H1 (cell line): ENCODE measurements around the gene ZNF746. TPM values are rescaled to one million over a fixed set of nuclear protein-coding genes. Genes with fewer than 3 reads are reported as not detected.

ENCODE experiments used
- CTCF ChIA-PET: fragments of 300-600 bp; sonication (Branson Sonifier 250); formaldehyde crosslinking; loops from one replicate; lab custom pipeline; 2021; ENCODE audit not compliant: partially characterized antibody; lab: Charles Lee
- POLR2A ChIA-PET: fragments of 300-600 bp; sonication (Branson Sonifier 250); formaldehyde crosslinking; loops from one replicate; lab custom pipeline; 2021; ENCODE audit warnings: inconsistent platforms; ENCODE audit not compliant: partially characterized antibody; lab: Charles Lee
- DNase-seq, 2 experiments: peaks; one replicate each; pipeline versions ENCODE4 v3.0.0 to v3.0.0-alpha.2; 2010 to 2022; ENCODE audit warnings: low spot score in 2 of 2, low read depth in 1 of 2, mixed read lengths in 1 of 2
- FAIRE-seq: peaks from 2 replicates; lab custom pipeline; 2011; peaks lifted over from hg19 to GRCh38; lab: Jason Lieb, UNC
- H2AFZ ChIP-seq: 2 replicates; pipeline ENCODE4 v1.8.1; 2012; ENCODE audit warnings: low read length, inconsistent platforms
- H2AK5ac ChIP-seq: 2 replicates; pipeline ENCODE4 v1.6.1; 2013; ENCODE audit warnings: low read depth, low read length
- H2BK120ac ChIP-seq: replicated peaks from 2 replicates; pipeline ENCODE3; 2013; ENCODE audit warnings: low read depth, low read length, inconsistent platforms
- H2BK12ac ChIP-seq: 2 replicates; pipeline ENCODE4 v1.6.1; 2013; ENCODE audit warnings: low read depth, low read length
- H2BK15ac ChIP-seq: 2 replicates; pipeline ENCODE4 v1.6.1; 2013; ENCODE audit warnings: low read length
- H2BK20ac ChIP-seq: 2 replicates; pipeline ENCODE4 v1.6.1; 2013; ENCODE audit warnings: low read length
- H2BK5ac ChIP-seq: 2 replicates; pipeline ENCODE4 v1.6.1; 2013; ENCODE audit warnings: low read depth, low read length
- H3K14ac ChIP-seq: 2 replicates; pipeline ENCODE4 v1.6.1; 2013; ENCODE audit warnings: inconsistent platforms; ENCODE audit not compliant: insufficient read length
- H3K18ac ChIP-seq: 2 replicates; pipeline ENCODE4 v1.6.1; 2013; ENCODE audit warnings: low read length; ENCODE audit errors: extremely low read depth
- H3K23ac ChIP-seq: 2 replicates; pipeline ENCODE4 v1.6.1; 2013; ENCODE audit warnings: inconsistent platforms; ENCODE audit not compliant: insufficient read length
- H3K23me2 ChIP-seq: 2 replicates; pipeline ENCODE4 v1.6.1; 2013; ENCODE audit warnings: low read depth, low read length
- H3K27ac ChIP-seq: 2 replicates; pipeline ENCODE4 v1.6.1; 2011; ENCODE audit warnings: low read depth, low read length, inconsistent platforms
- H3K27me3 ChIP-seq, 4 experiments: replicated peaks in 1 of 4; 1 replicate in 1 of 4; 2 replicates in 3 of 4; pipeline versions ENCODE4 v1.6.1 to v1.8.1; 2011 to 2013; ENCODE audit warnings: low read length in 3 of 4, mild to moderate bottlenecking in 3 of 4, inconsistent platforms in 2 of 4, mixed read lengths in 2 of 4, moderate library complexity in 1 of 4; ENCODE audit not compliant: control insufficient read depth in 3 of 4, insufficient read depth in 3 of 4; ENCODE audit errors: extremely low read depth in 1 of 4
- H3K36me3 ChIP-seq, 4 experiments: 2 replicates each; pipeline versions ENCODE4 v1.6.1 to v1.8.1; 2011 to 2013; ENCODE audit warnings: mild to moderate bottlenecking in 4 of 4, low read length in 3 of 4, moderate library complexity in 2 of 4, control low read depth in 1 of 4, inconsistent platforms in 1 of 4; ENCODE audit not compliant: insufficient read depth in 4 of 4, control insufficient read depth in 2 of 4
- H3K4ac ChIP-seq: replicated peaks from 2 replicates; pipeline ENCODE3; 2013; ENCODE audit warnings: low read length, low read depth, mixed read lengths, inconsistent platforms; ENCODE audit not compliant: insufficient read length
- H3K4me1 ChIP-seq, 4 experiments: replicated peaks in 1 of 4; 1 replicate in 1 of 4; 2 replicates in 3 of 4; pipeline versions ENCODE4 v1.6.1 to v1.8.1; 2011 to 2013; ENCODE audit warnings: low read length in 3 of 4, inconsistent platforms in 2 of 4, mixed read lengths in 1 of 4; ENCODE audit not compliant: insufficient read depth in 4 of 4, control insufficient read depth in 3 of 4
- H3K4me2 ChIP-seq, 2 experiments: 2 replicates each; pipeline versions ENCODE4 v1.6.1 to v1.8.1; 2011 to 2013; ENCODE audit warnings: low read depth in 2 of 2, low read length in 2 of 2, control low read depth in 1 of 2, inconsistent platforms in 1 of 2, mild to moderate bottlenecking in 1 of 2; ENCODE audit not compliant: insufficient read depth in 1 of 2
- H3K4me3 ChIP-seq, 4 experiments: fragments of 200-600, 300-600 bp in 1 of 4; sonication (generic), shearing (Covaris generic), sonication (Bioruptor Twin) in 1 of 4; 2 replicates each; pipeline versions ENCODE4 v1.5.1 to v1.8.1; 2011 to 2016; ENCODE audit warnings: low read length in 4 of 4, low read depth in 3 of 4, control low read depth in 2 of 4, inconsistent platforms in 2 of 4, mild to moderate bottlenecking in 2 of 4, mixed read lengths in 1 of 4, moderate library complexity in 1 of 4; ENCODE audit not compliant: insufficient read depth in 2 of 4; ENCODE audit errors: extremely low read depth in 1 of 4
- H3K56ac ChIP-seq: replicated peaks from 2 replicates; pipeline ENCODE3; 2013; ENCODE audit warnings: low read depth, mild to moderate bottlenecking, mixed read lengths, low read length, inconsistent platforms; ENCODE audit not compliant: insufficient read length
- H3K79me1 ChIP-seq: 2 replicates; pipeline ENCODE4 v1.6.1; 2013; ENCODE audit warnings: low read depth, low read length, control low read depth
- H3K79me2 ChIP-seq, 2 experiments: 2 replicates each; pipeline versions ENCODE4 v1.6.1 to v1.8.1; 2012 to 2013; ENCODE audit warnings: low read length in 2 of 2, mild to moderate bottlenecking in 2 of 2, inconsistent platforms in 1 of 2; ENCODE audit not compliant: insufficient read depth in 2 of 2, control insufficient read depth in 1 of 2
- H3K9ac ChIP-seq, 4 experiments: replicated peaks in 1 of 4; 1 replicate in 1 of 4; 2 replicates in 3 of 4; pipeline versions ENCODE4 v1.6.1 to v1.8.1; 2011 to 2013; ENCODE audit warnings: low read depth in 3 of 4, low read length in 3 of 4, control low read depth in 2 of 4, mild to moderate bottlenecking in 2 of 4, moderate library complexity in 2 of 4, inconsistent platforms in 1 of 4; ENCODE audit errors: extremely low read depth in 1 of 4
- H3K9me3 ChIP-seq, 2 experiments: 2 replicates each; pipeline versions ENCODE4 v1.6.1 to v1.8.1; 2012 to 2013; ENCODE audit warnings: mild to moderate bottlenecking in 2 of 2, moderate library complexity in 2 of 2, control low read depth in 1 of 2, inconsistent platforms in 1 of 2, low read depth in 1 of 2, low read length in 1 of 2, mixed read lengths in 1 of 2; ENCODE audit not compliant: insufficient read depth in 2 of 2
- H4K20me1 ChIP-seq, 2 experiments: replicated peaks in 1 of 2; 2 replicates each; pipeline versions ENCODE3 to v1.8.1; 2011 to 2013; ENCODE audit warnings: inconsistent platforms in 2 of 2, low read length in 2 of 2, mild to moderate bottlenecking in 1 of 2; ENCODE audit not compliant: insufficient read depth in 2 of 2, control insufficient read depth in 1 of 2
- H4K5ac ChIP-seq: 2 replicates; pipeline ENCODE4 v1.6.1; 2013; ENCODE audit warnings: low read length, low read depth, mixed read lengths, inconsistent platforms; ENCODE audit not compliant: insufficient read length
- H4K8ac ChIP-seq: 2 replicates; pipeline ENCODE4 v1.8.0; 2013; ENCODE audit warnings: mild to moderate bottlenecking, moderate library complexity, low read length, inconsistent platforms; ENCODE audit not compliant: insufficient read depth; ENCODE audit errors: extremely low read depth
- H4K91ac ChIP-seq: replicated peaks from 2 replicates; pipeline ENCODE3; 2013; ENCODE audit warnings: low read length, mixed read lengths, inconsistent platforms; ENCODE audit not compliant: insufficient read length
- EGR1 ChIP-seq: IDR thresholded peaks from 2 replicates; pipeline ENCODE4 v1.6.1; 2011; ENCODE audit warnings: low read depth, low read length, borderline replicate concordance
- JUN ChIP-seq: IDR thresholded peaks from 2 replicates; pipeline ENCODE4 v1.6.1; 2011; ENCODE audit warnings: low read depth, mild to moderate bottlenecking, improper control_type of control experiment, low read length
- KDM4A ChIP-seq: IDR thresholded peaks from one replicate; pipeline ENCODE4 v1.7.1; 2012; ENCODE audit warnings: low read depth, mild to moderate bottlenecking, moderate library complexity, low read length, inconsistent platforms; ENCODE audit not compliant: severe bottlenecking
- RXRA ChIP-seq: IDR thresholded peaks from 2 replicates; pipeline ENCODE4 v1.6.1; 2011; ENCODE audit warnings: low read depth, mild to moderate bottlenecking, low read length, moderate library complexity; ENCODE audit not compliant: insufficient read depth
- WGBS, 2 experiments: shearing (Covaris generic) in 1 of 2; methylation state at CpG; one replicate each; pipeline versions ENCODE4 v1.1.6 to v1.1.7; 2013 to 2015; ENCODE audit warnings: low lambda C conversion rate in 2 of 2, mixed read lengths in 2 of 2, inconsistent platforms in 1 of 2, low coverage in 1 of 2, missing lambda C conversion rate in 1 of 2; ENCODE audit not compliant: insufficient replicate concordance in 2 of 2, insufficient coverage in 1 of 2, insufficient read length in 1 of 2; ENCODE audit errors: extremely low coverage in 1 of 2, missing lambda C conversion rate in 1 of 2; 5-methylcytosine and 5-hydroxymethylcytosine counted together
- polyA plus RNA-seq, 7 experiments: library from polyadenylated mRNA; depleted of rRNA in 3 of 7; stranded (reverse) in 5 of 7; unstranded in 2 of 7; fragments of >200 nt in 5 of 7; fragments of 200-250 nt in 2 of 7; gene quantifications; 1 replicate in 5 of 7; 2 replicates in 1 of 7; 4 replicates in 1 of 7; pipeline versions ENCODE4 v1.2.1 to v1.2.3, GENCODE V29; 2011 to 2013; ENCODE audit warnings: missing spikeins in 2 of 7, mixed read lengths in 2 of 7
- total RNA-seq: library from RNA; stranded (reverse); fragmentation: NEBNext Ultra II Directional; extraction: Animal tissue kit (Norgen Biotek cat#: 25700); gene quantifications from 2 replicates; pipeline ENCODE4 v1.2.1, GENCODE V29; 2021

ZNF746 gene
- total and polyA plus RNA-seq, 2 of the 8 experiments (the other 6 are each of a cell fraction or from before 2014, with no cell fraction given) = 7.5 to 15.6 TPM

DNA sequence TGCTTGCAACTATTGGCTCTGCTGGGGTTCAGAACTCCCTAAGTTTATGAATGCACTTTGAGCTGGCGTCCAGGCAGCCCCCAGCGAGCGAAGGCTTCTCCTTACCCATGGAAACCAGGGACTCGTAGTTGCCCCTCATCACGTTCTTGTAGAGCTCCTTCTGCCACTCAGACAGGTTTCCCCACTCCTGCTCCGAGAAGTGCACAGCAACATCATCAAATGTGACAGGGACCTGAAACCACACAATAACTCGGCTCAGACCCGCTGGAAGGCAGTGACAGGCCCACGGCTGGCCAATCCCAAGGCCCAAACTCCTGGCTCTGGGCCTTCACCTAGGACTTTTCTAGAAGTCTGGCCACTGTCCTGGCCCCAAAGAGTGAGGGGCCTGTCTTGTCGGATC, 43.6 kb downstream of the ZNF746 start:
- POLR2A ChIA-PET = interaction anchor here (1.3 kb wide), 1 partner anchor 14 kb away, joined by 3 read pairs; no protein-coding TSS in a partner anchor
- no peak overlapping the region for H3K9ac ChIP-seq
- H3K36me3 ChIP-seq = peaks cover 0 to 27% (median 17%) of the 10 kb centered on the region in 4 experiments; a peak in 6 of 8 replicates

More for the DNA sequence above, 43.6 kb downstream of the ZNF746 start:
- no peak for FAIRE-seq
- Histone ChIP-seq H3K4me2 (no peak overlapping the region), H3K23ac (no peak overlapping the region), H3K27me3 (peaks cover 0 to 11% (median 7%) of the 10 kb centered on the region in 4 experiments; a peak in 6 of 7 replicates), H2BK12ac (no peak overlapping the region), H3K9me3 (no peaks in the 10 kb centered on the region), H2BK15ac (no peak overlapping the region), H4K8ac (no peak overlapping the region), H3K79me1 (no peaks in the 10 kb centered on the region), H3K4ac (no peak overlapping the region), H4K91ac (no peak overlapping the region), H4K5ac (no peak overlapping the region), H2BK20ac (no peak overlapping the region), H3K4me3 (no peak overlapping the region), H2BK5ac (no peak overlapping the region), H2BK120ac (no peak overlapping the region), H3K56ac (no peak overlapping the region), H3K18ac (no peak overlapping the region), H2AFZ (no peak overlapping the region), H3K4me1 (no peaks in the 10 kb centered on the region; a peak in 1 of 7 replicates), H2AK5ac (no peak overlapping the region)
- CTCF ChIA-PET = interaction anchor here (0.5 to 1.7 kb wide), 5 partner anchors 20 to 213 kb away, joined by 3 to 4 read pairs (median 3); no protein-coding TSS in a partner anchor
- TF ChIP-seq JUN (no peak), RXRA (no peak), EGR1 (no peak), KDM4A (no peak)
- TF ChIP-seq, all 59 proteins: peak for 0
- WGBS, 2 experiments = 94% methylated on average over 10 of the region's 10 CpGs; no CpG with 5 or more reads in 1 of the 2 experiments
- peaks cover 5 to 7% of the 10 kb centered on the region in 2 experiments for H4K20me1 ChIP-seq
- H3K27ac ChIP-seq = no peak overlapping the region
- peaks cover 0 to 10% of the 10 kb centered on the region in 2 experiments; a peak in 1 of 4 replicates for H3K79me2 ChIP-seq
- H3K23me2 ChIP-seq = no peaks in the 10 kb centered on the region
- no peak overlapping the region for H3K14ac ChIP-seq
- DNase-seq = no peak
